GM18502 (cell line): ENCODE results near the gene TBX5.

Source experiments
- ATAC-seq: cut with Tn5 transposase; IDR thresholded peaks from one replicate; pipeline ENCODE4 v1.9.1; 2021; ENCODE audit warnings: mild to moderate bottlenecking; ENCODE audit not compliant: unreplicated experiment, poor library complexity

Gene TBX5

GRCh38 chr12:114434341-114434740, 28.4 kb upstream of the TBX5 start:
- ATAC-seq, result no peak

- no peak for ATAC-seq
Measured at GRCh38 chr12:114431902-114432301, 26.0 kb upstream of the TBX5 start.

- no peak for ATAC-seq
Measured at GRCh38 chr12:114430306-114430705, 24.4 kb upstream of the TBX5 start.

GRCh38 chr12:114425031-114425626, 19.2 kb upstream of the TBX5 start:
- ATAC-seq, result no peak

GRCh38 chr12:114420944-114421335, 15.0 kb upstream of the TBX5 start:
- no peak for ATAC-seq

GRCh38 chr12:114420182-114420943, 14.4 kb upstream of the TBX5 start:
- ATAC-seq, result no peak

GRCh38 chr12:114416028-114416427, 10.1 kb upstream of the TBX5 start:
- no peak for ATAC-seq

- ATAC-seq, result no peak
Measured at GRCh38 chr12:114415525-114415868, 9.6 kb upstream of the TBX5 start.

GRCh38 chr12:114414866-114415524, 9.1 kb upstream of the TBX5 start:
- ATAC-seq, result no peak

GRCh38 chr12:114414031-114414865, 8.3 kb upstream of the TBX5 start:
- ATAC-seq, result no peak

GRCh38 chr12:114412825-114413749, 7.1 kb upstream of the TBX5 start:
- no peak for ATAC-seq

- no peak for ATAC-seq
Measured at GRCh38 chr12:114412307-114412706, 6.4 kb upstream of the TBX5 start.

- no peak for ATAC-seq
Measured at GRCh38 chr12:114411071-114411837, 5.3 kb upstream of the TBX5 start.

- no peak for ATAC-seq
Measured at GRCh38 chr12:114409852-114410600, 4.1 kb upstream of the TBX5 start.

- no peak for ATAC-seq
Measured at GRCh38 chr12:114408886-114409851, 3.2 kb upstream of the TBX5 start.

GRCh38 chr12:114408471-114408885, 2.5 kb upstream of the TBX5 start:
- ATAC-seq, result no peak

GRCh38 chr12:114407842-114408411, 2.0 kb upstream of the TBX5 start:
- ATAC-seq, result no peak
